Measurements from ENCODE around the gene POLR3GL.

The POLR3GL gene

GRCh38 chr1:145942405-145942804, 22.1 kb upstream of the POLR3GL start:
- TF ChIP-seq CTCF (IDR thresholded peaks at IDR 0.05; ENCODE audit: low read depth, low read length): no peak
- DNase-seq (ENCODE audit: extremely low read depth, low read depth): no peak

- DNase-seq (ENCODE audit: extremely low read depth, low read depth): no peak
- no peak for TF ChIP-seq CTCF (IDR thresholded peaks at IDR 0.05; ENCODE audit: low read depth, low read length)
Measured at GRCh38 chr1:145942871-145943270, 21.6 kb upstream of the POLR3GL start.

DNA sequence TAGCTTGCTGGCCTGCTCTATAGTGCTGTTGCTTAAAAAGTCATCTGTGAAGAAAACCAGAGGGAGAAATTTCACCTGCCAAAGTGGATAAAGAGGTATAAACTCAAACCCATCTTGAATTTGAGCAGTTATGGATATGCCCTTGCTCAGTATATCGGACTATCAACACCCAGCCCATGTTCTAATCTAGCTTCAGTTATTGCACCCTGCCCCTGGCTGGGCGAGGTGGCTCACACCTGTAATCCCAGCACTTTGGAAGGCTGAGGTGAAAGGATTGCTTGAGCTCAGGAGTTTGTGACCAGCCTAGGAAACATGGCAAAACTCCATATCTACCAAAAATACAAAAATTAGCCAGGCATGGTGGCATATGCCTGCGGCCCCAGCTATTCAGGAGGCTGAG, 20.0 kb upstream of the POLR3GL start:
- no peak for DNase-seq (ENCODE audit: extremely low read depth, low read depth)
- no peak for TF ChIP-seq CTCF (IDR thresholded peaks at IDR 0.05; ENCODE audit: low read depth, low read length)

DNA sequence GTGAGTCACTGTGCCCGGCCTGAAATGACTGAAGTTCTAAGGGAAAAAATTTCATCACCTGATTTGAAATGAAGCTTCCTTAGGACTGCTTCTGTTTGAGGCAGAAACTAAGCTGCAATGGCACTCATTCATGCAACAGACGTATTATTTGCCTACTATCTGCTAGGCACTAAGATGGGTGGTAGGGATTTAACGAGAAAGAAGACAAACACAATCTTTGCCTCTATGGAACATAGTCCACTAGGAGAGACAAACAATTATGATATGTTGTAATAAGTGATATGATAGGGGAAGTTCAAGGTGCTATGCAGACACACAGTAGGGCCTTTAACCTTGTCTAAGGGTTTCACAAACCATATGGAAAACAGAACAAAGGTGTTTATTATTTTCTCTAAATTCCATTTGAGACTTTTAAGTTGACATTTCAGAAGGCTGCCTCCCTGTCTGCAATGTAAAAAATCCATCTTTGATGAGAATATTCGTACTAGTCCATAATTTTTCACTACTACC, 18.0 kb upstream of the POLR3GL start:
- no peak for DNase-seq (ENCODE audit: extremely low read depth, low read depth)
- no peak for TF ChIP-seq CTCF (IDR thresholded peaks at IDR 0.05; ENCODE audit: low read depth, low read length)

GRCh38 chr1:145947551-145947950, 16.9 kb upstream of the POLR3GL start:
- TF ChIP-seq CTCF (IDR thresholded peaks at IDR 0.05; ENCODE audit: low read depth, low read length): no peak
- no peak for DNase-seq (ENCODE audit: extremely low read depth, low read depth)

DNA sequence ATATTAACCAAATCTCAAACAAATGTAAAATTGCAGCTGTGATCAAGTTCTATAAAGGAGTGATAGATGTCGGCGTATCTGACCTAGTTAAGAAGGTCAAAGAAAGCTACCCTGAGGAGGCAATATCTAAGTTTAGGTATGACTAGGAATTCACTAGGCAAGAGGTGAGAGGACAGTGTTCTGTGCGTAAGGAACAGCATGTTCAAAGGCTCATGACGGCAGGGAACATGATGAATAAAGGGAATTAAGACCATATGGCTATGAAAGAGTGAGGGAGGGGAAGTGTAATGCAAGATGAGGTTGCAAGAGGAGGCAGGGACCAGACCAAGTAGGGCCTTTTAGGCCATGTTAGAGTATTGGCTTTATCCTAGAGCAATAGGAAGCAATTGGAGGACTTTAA, 15.3 kb upstream of the POLR3GL start:
- no peak for DNase-seq (ENCODE audit: extremely low read depth, low read depth)
- TF ChIP-seq CTCF (IDR thresholded peaks at IDR 0.05; ENCODE audit: low read depth, low read length): no peak

DNA sequence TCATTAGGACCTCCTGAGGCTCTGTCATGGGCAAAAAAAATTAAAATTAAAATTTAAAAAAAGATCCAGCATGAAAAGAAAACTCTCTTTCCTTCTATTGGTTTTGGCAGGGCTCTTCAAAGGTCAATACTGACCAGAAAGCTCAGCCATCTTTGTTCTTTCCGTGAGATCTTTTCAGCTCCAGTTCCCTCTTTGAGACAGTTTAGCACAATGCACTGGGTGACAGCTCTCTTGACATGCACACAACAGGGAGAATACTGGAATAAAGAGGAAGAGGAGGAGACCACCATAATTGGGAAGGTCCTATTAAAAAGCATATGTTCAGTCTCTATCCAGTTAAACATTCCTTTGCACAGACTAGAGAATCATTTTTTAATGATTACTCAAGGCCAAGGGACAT, 13.0 kb upstream of the POLR3GL start:
- no peak for DNase-seq (ENCODE audit: extremely low read depth, low read depth)
- TF ChIP-seq CTCF (IDR thresholded peaks at IDR 0.05; ENCODE audit: low read depth, low read length): no peak

All from AG09319 (cell line).